Stomach (tissue), 4 donors: ENCODE data around the gene GGACT.

Source experiments
- CTCF ChIP-seq, 7 experiments: fragments of 450-650 bp in 4 of 7; fragments of 200-600 bp in 3 of 7; sonication (generic) in 3 of 7; IDR thresholded peaks; one replicate each; pipeline ENCODE4 v1.5.1; 2016 to 2019; ENCODE audit warnings: antibody characterized with exemption in 7 of 7, control low read depth in 2 of 7, mild to moderate bottlenecking in 1 of 7
- EP300 ChIP-seq: sonication (generic); formaldehyde crosslinking; IDR thresholded peaks from one replicate; pipeline ENCODE4 v1.6.1; 2017; ENCODE audit warnings: antibody characterized with exemption
- POLR2A ChIP-seq, 4 donors: fragments of 450-650 bp; IDR thresholded peaks; one replicate each; pipeline ENCODE4 v1.6.1; 2016; ENCODE audit warnings: antibody characterized with exemption in 4 of 4, control low read depth in 2 of 4, mild to moderate bottlenecking in 1 of 4, moderate library complexity in 1 of 4
- POLR2AphosphoS5 ChIP-seq, 3 donors: sonication (generic); formaldehyde crosslinking; IDR thresholded peaks; one replicate each; pipeline ENCODE4 v1.6.1; 2016; ENCODE audit warnings: antibody characterized with exemption in 3 of 3

GRCh38 chr13:100493418-100493817 is 95.2 kb downstream of the GGACT start:
- TF ChIP-seq POLR2A (IDR thresholded peaks at IDR 0.05) (no peak), CTCF (IDR thresholded peaks at IDR 0.05) (no peak), EP300 (no peak), POLR2AphosphoS5 (IDR thresholded peaks at IDR 0.05) (no peak)
